Cardiac fibroblast (primary cell): ENCODE data around the gene ISX.

Experiments
- DNase-seq, 2 donors: peaks; one replicate each; pipeline versions ENCODE4 v3.0.0 to v3.0.0-alpha.2; 2010; ENCODE audit warnings: low read depth in 2 of 2
- H3K4me3 ChIP-seq, 2 donors: replicated peaks in 1 of 2; 1 replicate in 1 of 2; 2 replicates in 1 of 2; pipeline ENCODE4 v1.5.1; 2011; ENCODE audit warnings: low read depth in 2 of 2, low read length in 2 of 2, mild to moderate bottlenecking in 2 of 2, moderate library complexity in 1 of 2
- CTCF ChIP-seq: IDR thresholded peaks from one replicate; pipeline ENCODE4 v1.5.1; 2011; ENCODE audit warnings: low read depth, mild to moderate bottlenecking, low read length, inconsistent platforms

Gene ISX

GRCh38 chr22:35051791-35052190, 14.2 kb upstream of the ISX start:
- no peak for TF ChIP-seq CTCF
- H3K4me3 ChIP-seq, result no peak overlapping the region
- no peak for DNase-seq

GRCh38 chr22:35053060-35053835, 12.7 kb upstream of the ISX start:
- DNase-seq, result no peak
- H3K4me3 ChIP-seq, result no peak overlapping the region

GRCh38 chr22:35054064-35054463, 11.9 kb upstream of the ISX start:
- H3K4me3 ChIP-seq, result no peak overlapping the region
- no peak for TF ChIP-seq CTCF
- no peak for DNase-seq

More at GRCh38 chr22:35053060-35053835, 12.7 kb upstream of the ISX start:
- TF ChIP-seq CTCF, result no peak

- no peak for DNase-seq
- H3K4me3 ChIP-seq, result no peak overlapping the region
- no peak for TF ChIP-seq CTCF
These were observed 9.5 kb upstream of the ISX start for GRCh38 chr22:35056486-35056885.

GRCh38 chr22:35057155-35057554, 8.8 kb upstream of the ISX start:
- no peak for DNase-seq
- H3K4me3 ChIP-seq, result no peak overlapping the region
- no peak for TF ChIP-seq CTCF

- H3K4me3 ChIP-seq, result no peak overlapping the region
- TF ChIP-seq CTCF, result no peak
- no peak for DNase-seq
These were observed 6.3 kb upstream of the ISX start for GRCh38 chr22:35059632-35060031.

GRCh38 chr22:35064664-35065063, 1.3 kb upstream of the ISX start:
- no peak overlapping the region for H3K4me3 ChIP-seq
- TF ChIP-seq CTCF, result no peak
- DNase-seq, result no peak
